ENCODE data around the gene C17orf114.

Gene C17orf114

GRCh38 chr17:4786516-4786915 is 15.6 kb downstream of the C17orf114 start:
- peaks cover 22 to 42% of the 10 kb centered on the region in 2 donors for H3K4me1 ChIP-seq (ENCODE audit: control insufficient read depth in 1 of 2, low read depth in 2 of 2)
- ATAC-seq (ENCODE audit: insufficient number of reproducible peaks, low FRiP score, low read depth), result no peak
- H3K9me3 ChIP-seq, result no peaks in the 10 kb centered on the region
- H3K27me3 ChIP-seq (replicated peaks; ENCODE audit: insufficient read depth), result no peaks in the 10 kb centered on the region
- no peak overlapping the region for H3K27ac ChIP-seq
- no peaks in the 10 kb centered on the region for H3K36me3 ChIP-seq
- H3K4me3 ChIP-seq, result peak overlapping the region; percentile 62
- TF ChIP-seq CTCF (IDR thresholded peaks at IDR 0.05), result no peak
- DNase-seq (ENCODE audit: low spot score), result no peak

DNA sequence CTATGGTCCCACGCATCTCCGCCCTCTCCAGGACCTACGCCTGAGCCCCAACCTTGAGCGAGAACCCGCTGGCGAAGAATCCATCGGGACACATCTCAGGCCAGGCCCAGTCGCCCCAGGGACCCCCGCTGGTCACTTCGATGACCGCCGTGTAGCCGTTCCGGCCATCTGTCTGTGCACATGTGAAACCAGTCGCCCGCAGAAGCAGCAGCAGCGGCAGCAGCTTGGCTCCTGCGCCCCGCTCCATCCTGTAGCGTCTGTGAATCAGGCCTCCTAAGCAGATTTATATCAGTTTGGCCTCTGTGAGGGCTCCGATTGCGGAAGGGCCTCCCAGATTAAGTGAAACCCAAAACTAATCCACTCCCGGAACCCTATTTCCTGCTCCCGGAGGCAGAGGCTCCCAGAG is 16.0 kb downstream of the C17orf114 start, which contains the start of gene VMO1:
Gene VMO1, minus strand, starts transcription at position 259 of the 406 bp plus-strand sequence. Its CDS starts 12 bp downstream, at position 247.
- Histone ChIP-seq H3K4me1 (ENCODE audit: control insufficient read depth in 1 of 2, low read depth in 2 of 2) (peaks cover 22 to 42% of the 10 kb centered on the region in 2 donors), H3K36me3 (no peaks in the 10 kb centered on the region), H3K9me3 (no peaks in the 10 kb centered on the region), H3K4me3 (peak within 1 kb of the TSS; percentile 62), H3K27ac (no peak within 1 kb of the TSS), H3K27me3 (replicated peaks; ENCODE audit: insufficient read depth) (no peaks in the 10 kb centered on the region)
- DNase-seq (ENCODE audit: low spot score), result no peak
- no peak for TF ChIP-seq CTCF (IDR thresholded peaks at IDR 0.05)
- no peak for ATAC-seq (ENCODE audit: insufficient number of reproducible peaks, low FRiP score, low read depth)

GRCh38 chr17:4785311-4786105 is 16.6 kb downstream of the C17orf114 start:
- H3K27ac ChIP-seq, result no peak overlapping the region
- no peaks in the 10 kb centered on the region for H3K27me3 ChIP-seq (replicated peaks; ENCODE audit: insufficient read depth)
- ATAC-seq (ENCODE audit: insufficient number of reproducible peaks, low FRiP score, low read depth) (no peak), DNase-seq (ENCODE audit: low spot score) (no peak)
- peaks cover 20 to 42% of the 10 kb centered on the region in 2 donors for H3K4me1 ChIP-seq (ENCODE audit: control insufficient read depth in 1 of 2, low read depth in 2 of 2)
- no peaks in the 10 kb centered on the region for H3K9me3 ChIP-seq
- no peak for TF ChIP-seq CTCF (IDR thresholded peaks at IDR 0.05)
- no peaks in the 10 kb centered on the region for H3K36me3 ChIP-seq
- peak overlapping the region; percentile 62 for H3K4me3 ChIP-seq

- DNase-seq (ENCODE audit: low spot score), result no peak
- H3K4me3 ChIP-seq, result no peak overlapping the region
- peaks cover 15 to 25% of the 10 kb centered on the region in 2 donors for H3K4me1 ChIP-seq (ENCODE audit: control insufficient read depth in 1 of 2, low read depth in 2 of 2)
- TF ChIP-seq CTCF (IDR thresholded peaks at IDR 0.05), result no peak
- H3K27me3 ChIP-seq (replicated peaks; ENCODE audit: insufficient read depth), result no peaks in the 10 kb centered on the region
- H3K9me3 ChIP-seq, result no peaks in the 10 kb centered on the region
- H3K27ac ChIP-seq, result no peak overlapping the region
- no peak for ATAC-seq (ENCODE audit: insufficient number of reproducible peaks, low FRiP score, low read depth)
- no peaks in the 10 kb centered on the region for H3K36me3 ChIP-seq
Observed at GRCh38 chr17:4782652-4783051, 19.5 kb downstream of the C17orf114 start.

DNA sequence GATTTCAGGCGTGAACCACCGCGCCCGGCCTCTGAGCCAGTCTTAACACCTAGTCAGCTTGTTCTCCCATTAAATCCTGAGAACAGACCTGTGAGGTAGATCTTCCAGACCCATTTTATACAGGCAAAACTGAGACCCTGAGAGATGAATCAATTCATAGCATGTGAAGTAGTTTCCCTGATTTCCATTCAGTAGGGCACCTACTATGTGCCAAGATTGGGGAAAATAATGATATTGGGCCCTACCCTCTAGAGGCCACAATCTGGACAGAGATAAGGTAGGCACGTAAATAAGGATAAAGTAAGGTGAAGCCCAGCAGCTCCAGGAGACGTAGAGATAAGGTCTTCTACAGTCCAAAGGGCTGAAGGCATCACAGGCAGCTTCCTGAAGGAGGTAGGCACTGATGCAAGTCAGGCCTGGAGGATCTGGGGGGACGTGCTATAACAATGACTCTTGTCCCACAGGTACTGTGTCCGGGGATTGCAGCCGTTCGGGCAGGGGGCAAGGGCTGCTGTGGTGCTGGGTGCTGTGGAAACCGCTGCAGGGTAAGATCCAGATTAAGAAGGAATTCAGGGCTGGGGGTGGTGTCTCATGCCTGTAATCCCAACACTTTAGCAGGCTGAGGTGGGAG is 21.7 kb downstream of the C17orf114 start:
- no peaks in the 10 kb centered on the region for H3K36me3 ChIP-seq
- DNase-seq (ENCODE audit: low spot score), result no peak
- no peak for ATAC-seq (ENCODE audit: insufficient number of reproducible peaks, low FRiP score, low read depth)
- no peaks in the 10 kb centered on the region for H3K9me3 ChIP-seq
- peaks cover 3 to 4% of the 10 kb centered on the region in 2 donors for H3K4me1 ChIP-seq (ENCODE audit: control insufficient read depth in 1 of 2, low read depth in 2 of 2)
- no peak overlapping the region for H3K27ac ChIP-seq
- H3K4me3 ChIP-seq, result no peak overlapping the region
- H3K27me3 ChIP-seq (replicated peaks; ENCODE audit: insufficient read depth), result no peaks in the 10 kb centered on the region
- TF ChIP-seq CTCF (IDR thresholded peaks at IDR 0.05), result no peak
